IMR-90 (cell line): ENCODE measurements around the gene DIAPH1. TPM values are rescaled to one million over a fixed set of nuclear protein-coding genes. Genes with fewer than 3 reads are reported as not detected.

Experiments
- ATAC-seq: fragments of 200-7000 bp; cut with Tn5 transposase; 2 replicates; pipeline ENCODE4 v1.9.1; 2020; ENCODE audit warnings: low read depth, mild to moderate bottlenecking, moderate library complexity
- BruUV-seq: library from RNA; stranded (reverse); fragments of 400-500 nt; replicated peaks from 2 replicates; lab custom pipeline; 2021; lab: Mats Ljungman, UMichigan
- CTCF ChIA-PET: fragments of 300-600 bp; formaldehyde crosslinking; extraction: SDS; loops from one replicate; lab custom pipeline; 2021; ENCODE audit warnings: antibody characterized with exemption; lab: Yijun Ruan, JAX
- POLR2A ChIA-PET: fragments of 300-600 bp; sonication (Branson Sonifier 250); formaldehyde crosslinking; loops from one replicate; lab custom pipeline; 2022; ENCODE audit warnings: antibody characterized with exemption; ENCODE audit not compliant: unreplicated experiment; lab: Charles Lee
- DNase-seq: peaks from one replicate; pipeline ENCODE4 v3.0.0; 2013
- H2AFZ ChIP-seq: replicated peaks from 2 replicates; pipeline ENCODE3; 2013; ENCODE audit warnings: low read length, mild to moderate bottlenecking; ENCODE audit not compliant: poor library complexity
- H2AK5ac ChIP-seq: 2 replicates; pipeline ENCODE4 v1.6.1; 2013; ENCODE audit warnings: low read depth, low read length, inconsistent platforms
- H2AK9ac ChIP-seq: replicated peaks from 2 replicates; pipeline ENCODE3; 2013; ENCODE audit warnings: mild to moderate bottlenecking, low read depth, low read length, moderate library complexity; ENCODE audit not compliant: poor library complexity
- H2BK120ac ChIP-seq: 2 replicates; pipeline ENCODE4 v1.6.1; 2013; ENCODE audit warnings: low read depth, low read length, inconsistent platforms
- H2BK15ac ChIP-seq: 3 replicates; pipeline ENCODE4 v1.6.1; 2013; ENCODE audit warnings: low read depth, low read length, inconsistent platforms
- H2BK20ac ChIP-seq: 2 replicates; pipeline ENCODE4 v1.6.1; 2013; ENCODE audit warnings: low read depth, mild to moderate bottlenecking, inconsistent platforms, low read length, moderate library complexity
- H2BK5ac ChIP-seq: 2 replicates; pipeline ENCODE4 v1.6.1; 2013; ENCODE audit warnings: mild to moderate bottlenecking, low read depth, low read length, inconsistent platforms; ENCODE audit not compliant: poor library complexity, severe bottlenecking
- H3K14ac ChIP-seq: replicated peaks from 2 replicates; pipeline ENCODE4 v1.6.1; 2013; ENCODE audit warnings: low read depth, low read length, inconsistent platforms
- H3K18ac ChIP-seq: 2 replicates; pipeline ENCODE4 v1.6.1; 2013; ENCODE audit warnings: low read depth, low read length, control low read depth
- H3K23ac ChIP-seq: 2 replicates; pipeline ENCODE4 v1.6.1; 2013; ENCODE audit warnings: low read depth, low read length, inconsistent platforms
- H3K27ac ChIP-seq: 2 replicates; pipeline ENCODE4 v1.5.1; 2013; ENCODE audit warnings: mild to moderate bottlenecking, control low read depth, low read length; ENCODE audit not compliant: insufficient read depth
- H3K27me3 ChIP-seq: 2 replicates; pipeline ENCODE4 v1.6.1; 2013; ENCODE audit warnings: low read length; ENCODE audit not compliant: control insufficient read depth, insufficient read depth
- H3K36me3 ChIP-seq: 2 replicates; pipeline ENCODE4 v1.6.1; 2013; ENCODE audit warnings: low read length, mixed read lengths; ENCODE audit not compliant: control insufficient read depth, insufficient read depth
- H3K4ac ChIP-seq: 2 replicates; pipeline ENCODE4 v1.6.1; 2013; ENCODE audit warnings: low read depth, low read length, inconsistent platforms
- H3K4me1 ChIP-seq: 2 replicates; pipeline ENCODE4 v1.6.1; 2013; ENCODE audit warnings: low read length, mixed read lengths; ENCODE audit not compliant: control insufficient read depth, insufficient read depth
- H3K4me2 ChIP-seq: 2 replicates; pipeline ENCODE4 v1.6.1; 2013; ENCODE audit warnings: low read depth, mild to moderate bottlenecking, control low read depth, low read length, moderate library complexity
- H3K4me3 ChIP-seq: 2 replicates; pipeline ENCODE4 v1.5.1; 2013; ENCODE audit warnings: low read depth, mild to moderate bottlenecking, control low read depth, low read length, moderate library complexity; ENCODE audit not compliant: insufficient read depth
- H3K56ac ChIP-seq: 2 replicates; pipeline ENCODE4 v1.6.1; 2013; ENCODE audit warnings: low read length, inconsistent platforms; ENCODE audit not compliant: insufficient read depth; ENCODE audit errors: extremely low read depth
- H3K79me1 ChIP-seq, 2 experiments: 2 replicates each; pipeline ENCODE4 v1.6.1; 2013; ENCODE audit warnings: low read length in 2 of 2, inconsistent platforms in 1 of 2, low read depth in 1 of 2
- H3K9ac ChIP-seq: 2 replicates; pipeline ENCODE4 v1.6.1; 2013; ENCODE audit warnings: low read depth, low read length, control low read depth
- H3K9me1 ChIP-seq: 2 replicates; pipeline ENCODE4 v1.6.1; 2013; ENCODE audit warnings: low read length, inconsistent platforms; ENCODE audit not compliant: insufficient read depth
- H3K9me3 ChIP-seq: 2 replicates; pipeline ENCODE4 v1.6.1; 2013; ENCODE audit warnings: low read length; ENCODE audit not compliant: control insufficient read depth, insufficient read depth
- H4K20me1 ChIP-seq: 2 replicates; pipeline ENCODE4 v1.6.1; 2013; ENCODE audit warnings: low read length, inconsistent platforms; ENCODE audit not compliant: insufficient read depth
- H4K5ac ChIP-seq: 2 replicates; pipeline ENCODE4 v1.6.1; 2013; ENCODE audit warnings: mild to moderate bottlenecking, low read depth, low read length, control low read depth
- H4K8ac ChIP-seq, 2 experiments: 2 replicates each; pipeline ENCODE4 v1.6.1; 2013; ENCODE audit warnings: low read depth in 2 of 2, low read length in 2 of 2, control low read depth in 1 of 2, inconsistent platforms in 1 of 2
- H4K91ac ChIP-seq: 2 replicates; pipeline ENCODE4 v1.6.1; 2013; ENCODE audit warnings: low read depth, low read length, inconsistent platforms; ENCODE audit not compliant: insufficient read depth
- BHLHE40 ChIP-seq: fragments of 150-350 bp; IDR thresholded peaks from 2 replicates; pipeline ENCODE4 v1.6.1; 2016; ENCODE audit warnings: mild to moderate bottlenecking, low read depth, low read length
- CEBPB ChIP-seq: IDR thresholded peaks from 2 replicates; pipeline ENCODE4 v1.6.1; 2012; ENCODE audit warnings: low read depth, low read length, improper control_type of control experiment
- CHD1 ChIP-seq: IDR thresholded peaks from 2 replicates; pipeline ENCODE4 v1.6.1; 2012; ENCODE audit warnings: low read depth, low read length, improper control_type of control experiment
- FOS ChIP-seq: fragments of 150-350 bp; IDR thresholded peaks from 2 replicates; pipeline ENCODE4 v1.6.1; 2016; ENCODE audit warnings: low read depth, low read length
- MAFK ChIP-seq: IDR thresholded peaks from 2 replicates; pipeline ENCODE4 v1.6.1; 2012; ENCODE audit warnings: low read depth, low read length, improper control_type of control experiment
- MAZ ChIP-seq: IDR thresholded peaks from 2 replicates; pipeline ENCODE4 v1.6.1; 2012; ENCODE audit warnings: low read depth, mild to moderate bottlenecking, low read length, improper control_type of control experiment, moderate library complexity, borderline replicate concordance
- MXI1 ChIP-seq: IDR thresholded peaks from 2 replicates; pipeline ENCODE4 v1.6.1; 2012; ENCODE audit warnings: low read depth, mild to moderate bottlenecking, low read length, moderate library complexity, borderline replicate concordance
- NFE2L2 ChIP-seq: fragments of 150-350 bp; IDR thresholded peaks from 2 replicates; pipeline ENCODE4 v1.6.1; 2016; ENCODE audit warnings: low read depth, mild to moderate bottlenecking, low read length
- POLR2A ChIP-seq: IDR thresholded peaks from 2 replicates; pipeline ENCODE4 v1.6.1; 2012; ENCODE audit warnings: mild to moderate bottlenecking, low read depth, low read length
- RAD21 ChIP-seq: IDR thresholded peaks from 2 replicates; pipeline ENCODE4 v1.6.1; 2012; ENCODE audit warnings: low read length, improper control_type of control experiment
- RCOR1 ChIP-seq: IDR thresholded peaks from 2 replicates; pipeline ENCODE4 v1.6.1; 2012; ENCODE audit warnings: mild to moderate bottlenecking, low read length, improper control_type of control experiment; ENCODE audit not compliant: insufficient replicate concordance
- RFX5 ChIP-seq: IDR thresholded peaks from 2 replicates; pipeline ENCODE4 v1.8.0; 2012; ENCODE audit warnings: low read depth, mild to moderate bottlenecking, low read length, moderate library complexity
- SMC3 ChIP-seq: fragments of 150-350 bp; IDR thresholded peaks from 2 replicates; pipeline ENCODE4 v1.6.1; 2016; ENCODE audit warnings: low read depth, mild to moderate bottlenecking, antibody characterized with exemption, low read length, moderate library complexity
- USF2 ChIP-seq: fragments of 150-350 bp; IDR thresholded peaks from 2 replicates; pipeline ENCODE4 v1.6.1; 2017; ENCODE audit warnings: mild to moderate bottlenecking, antibody characterized with exemption, low read length, low read depth
- WGBS, 2 experiments: methylation state at CpG; one replicate each; pipeline versions ENCODE4 v1.1.5 to v1.1.7; 2013; ENCODE audit warnings: missing lambda C conversion rate in 2 of 2; ENCODE audit not compliant: insufficient read length in 1 of 2; ENCODE audit errors: extremely low coverage in 2 of 2; 5-methylcytosine and 5-hydroxymethylcytosine counted together
- dilution Hi-C: fragments of 300-500 bp; cut with HindIII; formaldehyde crosslinking; loops from one replicate; pipeline ENCODE4 v1.14.3; 2018; ENCODE audit warnings: low sequenced_read_pairs; ENCODE audit not compliant: unreplicated experiment
- in situ Hi-C: fragments of 300-500 bp; cut with MboI; formaldehyde crosslinking; loops from 3 replicates; pipeline ENCODE4 v1.14.3; 2019; ENCODE audit warnings: low sequenced_read_pairs, inconsistent platforms, mixed read lengths
- intact Hi-C: fragments of 100-400 bp; cut with micrococcal nuclease; formaldehyde crosslinking; loops from 2 replicates; pipeline ENCODE4 v1.10.0; 2022
- polyA plus RNA-seq, 3 experiments: library from polyadenylated mRNA; depleted of rRNA; stranded (reverse); fragments of >200 nt; gene quantifications; 2 replicates each; pipeline ENCODE4 v1.2.3, GENCODE V29; 2012; ENCODE audit warnings: low replicate concordance in 1 of 3
- total RNA-seq: library from RNA; depleted of rRNA; stranded (reverse); fragments of >200 nt; gene quantifications from 2 replicates; pipeline ENCODE4 v1.2.3, GENCODE V29; 2012
- TF ChIP-seq, protein P1 (sequence below): conservative IDR thresholded peaks from 2 replicates; pipeline ENCODE4 v1.5.1; 2012; ENCODE audit warnings: mild to moderate bottlenecking, low read depth, low read length, improper control_type of control experiment
- TF ChIP-seq, protein P2 (sequence below): fragments of 150-350 bp; IDR thresholded peaks from 2 replicates; pipeline ENCODE4 v1.6.1; 2016; ENCODE audit warnings: low read depth, mild to moderate bottlenecking, low read length, moderate library complexity, borderline replicate concordance

Gene DIAPH1
- total and polyA plus RNA-seq, 2 of the 4 experiments (the other 2 are of a cell fraction), result 12.0 to 37.4 TPM

GRCh38 chr5:141489841-141490240, 129.0 kb downstream of the DIAPH1 start:
- Histone ChIP-seq H2BK15ac (no peak overlapping the region), H3K4me3 (no peak overlapping the region), H3K9me3 (no peaks in the 10 kb centered on the region; the same call in 1 of the 2 replicates), H3K23ac (no peak overlapping the region), H2BK5ac (no peak overlapping the region), H3K4me1 (peaks cover 31% of the 10 kb centered on the region), H2AK5ac (peak overlapping the region; percentile 27), H4K20me1 (peaks cover 66% of the 10 kb centered on the region), H4K8ac (no peak overlapping the region), H3K56ac (no peak overlapping the region), H3K4me2 (no peak overlapping the region), H2AFZ (no peak overlapping the region), H3K9ac (no peak overlapping the region), H3K27me3 (no peaks in the 10 kb centered on the region), H4K5ac (no peak overlapping the region), H3K14ac (0 out of 2 replicates have a peak overlapping the region, but pooled peaks have one; percentile 20), H3K27ac (no peak overlapping the region), H2AK9ac (no peak overlapping the region), H3K79me1 (peaks cover 29 to 77% of the 10 kb centered on the region in 2 experiments), H2BK120ac (no peak overlapping the region), H4K91ac (no peak overlapping the region), H2BK20ac (no peak overlapping the region), H3K18ac (no peak overlapping the region), H3K9me1 (peaks cover 31% of the 10 kb centered on the region), H3K4ac (peak overlapping the region; percentile 10; the same call in 1 of the 2 replicates), H3K36me3 (peaks cover 52% of the 10 kb centered on the region)
- DNase-seq (no peak), ATAC-seq (no peak)
- intact Hi-C loops, result loop anchor here (2.0 kb wide), 1 partner anchor 19 kb away; no protein-coding TSS in a partner anchor
- TF ChIP-seq MXI1, result no peak
- TF ChIP-seq RCOR1, result no peak
- no peak for TF ChIP-seq SMC3
- TF ChIP-seq, protein P1, sequence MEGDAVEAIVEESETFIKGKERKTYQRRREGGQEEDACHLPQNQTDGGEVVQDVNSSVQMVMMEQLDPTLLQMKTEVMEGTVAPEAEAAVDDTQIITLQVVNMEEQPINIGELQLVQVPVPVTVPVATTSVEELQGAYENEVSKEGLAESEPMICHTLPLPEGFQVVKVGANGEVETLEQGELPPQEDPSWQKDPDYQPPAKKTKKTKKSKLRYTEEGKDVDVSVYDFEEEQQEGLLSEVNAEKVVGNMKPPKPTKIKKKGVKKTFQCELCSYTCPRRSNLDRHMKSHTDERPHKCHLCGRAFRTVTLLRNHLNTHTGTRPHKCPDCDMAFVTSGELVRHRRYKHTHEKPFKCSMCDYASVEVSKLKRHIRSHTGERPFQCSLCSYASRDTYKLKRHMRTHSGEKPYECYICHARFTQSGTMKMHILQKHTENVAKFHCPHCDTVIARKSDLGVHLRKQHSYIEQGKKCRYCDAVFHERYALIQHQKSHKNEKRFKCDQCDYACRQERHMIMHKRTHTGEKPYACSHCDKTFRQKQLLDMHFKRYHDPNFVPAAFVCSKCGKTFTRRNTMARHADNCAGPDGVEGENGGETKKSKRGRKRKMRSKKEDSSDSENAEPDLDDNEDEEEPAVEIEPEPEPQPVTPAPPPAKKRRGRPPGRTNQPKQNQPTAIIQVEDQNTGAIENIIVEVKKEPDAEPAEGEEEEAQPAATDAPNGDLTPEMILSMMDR, result no peak
- TF ChIP-seq FOS, result no peak
- no peak for TF ChIP-seq RFX5
- no peak for TF ChIP-seq USF2
- no peak for TF ChIP-seq CHD1
- no peak for TF ChIP-seq MAZ
- TF ChIP-seq BHLHE40, result no peak
- TF ChIP-seq MAFK, result no peak
- no peak for TF ChIP-seq POLR2A
- no peak for TF ChIP-seq RAD21
- TF ChIP-seq, protein P2, sequence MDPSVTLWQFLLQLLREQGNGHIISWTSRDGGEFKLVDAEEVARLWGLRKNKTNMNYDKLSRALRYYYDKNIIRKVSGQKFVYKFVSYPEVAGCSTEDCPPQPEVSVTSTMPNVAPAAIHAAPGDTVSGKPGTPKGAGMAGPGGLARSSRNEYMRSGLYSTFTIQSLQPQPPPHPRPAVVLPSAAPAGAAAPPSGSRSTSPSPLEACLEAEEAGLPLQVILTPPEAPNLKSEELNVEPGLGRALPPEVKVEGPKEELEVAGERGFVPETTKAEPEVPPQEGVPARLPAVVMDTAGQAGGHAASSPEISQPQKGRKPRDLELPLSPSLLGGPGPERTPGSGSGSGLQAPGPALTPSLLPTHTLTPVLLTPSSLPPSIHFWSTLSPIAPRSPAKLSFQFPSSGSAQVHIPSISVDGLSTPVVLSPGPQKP, result no peak
- no peak for TF ChIP-seq NFE2L2
- no peak for TF ChIP-seq CEBPB
- ChIA-PET CTCF (interaction anchor here (0.9 kb wide), 1 partner anchor 31 kb away, joined by 3 read pairs; no protein-coding TSS in a partner anchor), POLR2A (no interaction called here)
- 100% methylated on average over 1 of the region's 10 CpGs; no CpG with 5 or more reads in 1 of the 2 experiments for WGBS, 2 experiments
- dilution Hi-C loops, result no loop called here
- no TSS peak for BruUV-seq
- in situ Hi-C loops, result no loop called here
